Medulla oblongata (tissue), 1 donor: ENCODE results near the gene FRMD8.

ENCODE experiments used
- DNase-seq: peaks from one replicate; pipeline ENCODE4 v3.0.0-alpha.2; 2015; ENCODE audit errors: extremely low spot score

The FRMD8 gene

GRCh38 chr11:65392899-65393298 is 6.5 kb downstream of the FRMD8 start:
- no peak for DNase-seq

- no peak for DNase-seq
Observed at GRCh38 chr11:65393513-65394079, 7.2 kb downstream of the FRMD8 start.

GRCh38 chr11:65394125-65394536 is 7.7 kb downstream of the FRMD8 start:
- no peak for DNase-seq

DNA sequence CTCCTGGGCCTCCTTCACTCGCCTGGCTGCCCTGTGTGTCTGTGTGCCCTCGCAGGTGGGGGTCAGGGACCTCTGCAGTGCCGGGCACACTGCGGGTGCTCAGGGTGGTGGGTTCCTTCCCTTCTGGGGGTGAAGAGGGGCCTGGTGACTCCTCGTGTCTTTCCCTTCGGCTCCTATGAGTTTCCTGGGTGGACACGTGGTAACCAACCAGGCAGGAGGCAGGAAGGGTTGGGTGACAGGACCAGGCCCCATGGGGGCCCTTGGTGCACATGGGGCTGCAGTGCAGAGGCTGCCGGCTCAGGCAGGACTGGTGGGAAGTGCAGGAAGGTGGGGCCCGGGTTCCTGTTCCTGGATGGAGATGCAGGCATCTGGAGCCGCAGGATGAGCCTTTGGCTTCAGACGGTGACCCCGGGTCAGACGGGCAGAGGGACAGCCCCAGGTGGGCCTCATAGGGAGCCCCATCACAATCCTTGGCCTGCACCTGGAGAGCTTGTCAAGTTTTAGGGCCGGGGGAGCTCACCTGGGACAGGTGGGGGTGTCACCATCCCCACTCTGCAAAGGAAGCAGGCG is 9.6 kb downstream of the FRMD8 start:
- DNase-seq = no peak

- DNase-seq = no peak
Observed at GRCh38 chr11:65396769-65397745, 10.6 kb downstream of the FRMD8 start.

- no peak for DNase-seq
Observed at GRCh38 chr11:65398362-65398910, 12.0 kb downstream of the FRMD8 start.

DNA sequence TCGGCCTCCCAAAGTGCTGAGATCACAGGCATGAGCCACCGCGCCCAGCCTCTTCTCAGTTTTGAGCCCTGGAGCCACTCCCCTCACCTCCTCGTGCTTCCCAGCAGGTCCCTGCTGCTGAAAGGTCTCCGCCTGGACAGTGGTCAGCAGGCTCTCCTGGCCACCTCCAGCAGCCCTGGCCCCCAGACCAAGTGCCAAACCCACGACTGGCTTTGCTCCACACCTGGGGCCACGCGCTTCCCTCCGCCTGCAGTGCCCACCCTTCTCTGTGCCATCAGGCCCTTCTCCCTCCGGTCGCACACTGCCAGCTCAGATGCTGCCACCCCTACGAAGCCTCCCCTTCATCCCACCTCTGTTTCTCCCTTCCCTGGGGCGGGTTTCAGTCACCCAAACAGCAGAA is 12.8 kb downstream of the FRMD8 start:
- DNase-seq = no peak

GRCh38 chr11:65399845-65400244 is 13.4 kb downstream of the FRMD8 start:
- DNase-seq = no peak

- no peak for DNase-seq
Observed at GRCh38 chr11:65400307-65401072, 14.1 kb downstream of the FRMD8 start.

DNA sequence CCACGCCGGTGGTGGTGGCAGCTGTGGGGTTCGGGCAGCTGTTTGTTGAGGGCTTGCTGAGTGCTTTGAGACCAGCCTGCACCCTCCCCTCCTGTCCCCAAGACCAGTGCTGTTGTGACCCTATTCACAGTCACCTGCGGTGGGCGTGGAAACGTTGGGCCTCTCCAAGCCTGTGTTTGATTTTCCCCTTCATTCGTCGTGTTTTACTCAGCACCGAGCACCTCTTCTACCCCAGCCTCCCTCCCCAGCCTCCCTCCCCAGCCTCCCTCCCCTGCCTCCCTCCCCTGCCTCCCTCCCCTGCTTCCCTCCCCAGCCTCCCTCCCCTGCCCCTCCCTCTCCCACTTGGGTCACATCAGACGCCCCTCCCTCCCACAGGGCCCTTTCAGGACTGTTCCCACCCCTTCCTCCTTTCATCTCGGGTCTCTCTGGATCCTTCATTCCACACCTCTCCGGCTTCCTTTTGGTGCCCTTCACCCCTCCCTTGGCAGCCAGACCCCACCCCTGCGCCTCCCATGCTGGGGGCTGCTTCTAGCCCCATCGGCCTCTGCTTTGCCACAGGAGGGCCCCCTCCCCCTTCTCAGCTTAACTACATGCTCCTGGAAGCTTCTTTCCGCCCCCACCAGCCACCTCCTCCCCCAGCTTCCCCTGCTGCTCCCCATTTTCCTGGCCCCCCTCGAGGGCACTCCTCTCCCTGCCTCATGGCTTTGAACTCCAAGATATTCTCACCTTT is 14.8 kb downstream of the FRMD8 start:
- DNase-seq = no peak

DNA sequence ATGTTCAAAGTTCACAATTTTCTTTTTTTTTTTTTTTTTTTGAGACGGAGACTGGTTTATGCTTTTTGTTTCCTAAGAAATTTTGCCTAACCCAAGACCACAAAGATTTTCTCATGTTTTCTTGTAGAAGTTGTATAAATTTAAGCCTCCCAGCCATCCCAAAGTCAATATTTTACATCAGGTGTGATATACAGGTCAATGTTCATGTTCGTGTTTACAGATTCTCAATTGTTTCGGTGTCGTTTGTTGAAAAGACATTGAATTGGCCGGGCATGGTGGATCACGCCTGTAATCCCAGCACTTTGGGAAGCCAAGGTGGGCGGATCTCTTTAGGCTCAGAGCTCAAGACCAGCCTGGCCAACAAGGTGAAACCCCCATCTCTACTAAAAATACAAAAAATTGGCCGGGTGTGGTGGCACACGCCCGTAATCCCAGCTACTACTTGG is 15.4 kb downstream of the FRMD8 start:
- DNase-seq = no peak

DNA sequence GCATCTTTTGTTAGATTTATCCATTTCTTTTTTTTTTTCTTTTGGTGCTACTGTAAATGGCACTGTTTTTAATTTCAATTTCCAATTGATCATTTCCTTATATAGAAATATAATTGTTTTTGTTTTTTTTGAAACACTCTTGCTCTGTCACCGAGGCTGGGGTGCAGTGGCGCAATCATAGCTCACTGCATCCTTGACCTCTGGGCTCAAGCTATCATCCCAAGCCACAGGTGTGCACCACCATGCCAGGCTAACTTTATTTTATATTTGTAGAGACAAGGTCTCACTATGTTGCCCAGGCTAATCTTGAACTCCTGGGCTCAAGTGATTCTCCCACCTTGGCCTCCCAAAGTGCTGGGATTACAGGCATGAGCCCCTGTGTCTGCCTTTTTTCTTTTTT is 16.4 kb downstream of the FRMD8 start:
- DNase-seq = no peak

- DNase-seq = peak; percentile 70
Observed at GRCh38 chr11:65403607-65404121, 17.2 kb downstream of the FRMD8 start.

DNA sequence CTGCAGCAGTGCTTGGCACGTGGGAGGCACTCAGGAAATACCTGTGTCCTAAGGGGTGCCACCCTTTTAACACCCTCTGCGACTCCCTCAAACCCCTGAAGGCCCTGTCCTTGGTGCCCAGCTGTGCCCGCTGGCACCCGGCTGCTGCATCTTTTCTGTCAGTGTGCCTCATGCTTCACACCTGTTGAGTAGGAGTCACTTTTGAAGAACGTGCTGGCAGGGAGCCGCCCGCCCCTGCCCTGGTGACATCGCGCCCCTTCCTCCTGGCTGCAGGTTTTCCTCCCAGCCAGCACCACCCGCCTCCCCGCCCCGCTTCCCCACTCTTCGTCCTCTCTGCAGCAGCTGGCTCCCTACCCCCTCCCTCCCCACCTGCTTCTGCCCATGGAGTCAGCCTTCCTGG is 17.8 kb downstream of the FRMD8 start:
- no peak for DNase-seq

GRCh38 chr11:65404638-65405339 is 18.4 kb downstream of the FRMD8 start:
- DNase-seq = no peak

GRCh38 chr11:65410936-65411680 is 24.7 kb downstream of the FRMD8 start:
- DNase-seq = no peak

DNA sequence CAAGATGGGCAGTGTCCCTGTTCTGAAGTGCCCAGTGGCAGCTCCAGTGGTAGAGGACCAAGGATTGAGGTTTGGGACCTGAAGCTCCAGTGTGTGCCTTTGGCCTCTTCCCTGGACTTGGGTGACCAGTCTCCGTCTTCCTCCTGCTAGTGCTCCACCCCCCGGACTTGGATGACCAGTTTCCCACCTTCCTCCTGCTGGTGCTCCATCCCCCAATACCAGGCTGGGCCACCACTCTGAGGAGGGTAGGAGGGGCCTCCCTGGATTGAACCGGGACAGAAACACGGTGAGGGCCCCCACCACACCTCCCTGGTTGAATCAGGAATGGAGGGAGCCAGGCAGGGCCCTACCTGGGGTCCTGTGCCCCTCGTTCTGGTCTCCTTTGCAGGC is 25.2 kb downstream of the FRMD8 start:
- DNase-seq = no peak

DNA sequence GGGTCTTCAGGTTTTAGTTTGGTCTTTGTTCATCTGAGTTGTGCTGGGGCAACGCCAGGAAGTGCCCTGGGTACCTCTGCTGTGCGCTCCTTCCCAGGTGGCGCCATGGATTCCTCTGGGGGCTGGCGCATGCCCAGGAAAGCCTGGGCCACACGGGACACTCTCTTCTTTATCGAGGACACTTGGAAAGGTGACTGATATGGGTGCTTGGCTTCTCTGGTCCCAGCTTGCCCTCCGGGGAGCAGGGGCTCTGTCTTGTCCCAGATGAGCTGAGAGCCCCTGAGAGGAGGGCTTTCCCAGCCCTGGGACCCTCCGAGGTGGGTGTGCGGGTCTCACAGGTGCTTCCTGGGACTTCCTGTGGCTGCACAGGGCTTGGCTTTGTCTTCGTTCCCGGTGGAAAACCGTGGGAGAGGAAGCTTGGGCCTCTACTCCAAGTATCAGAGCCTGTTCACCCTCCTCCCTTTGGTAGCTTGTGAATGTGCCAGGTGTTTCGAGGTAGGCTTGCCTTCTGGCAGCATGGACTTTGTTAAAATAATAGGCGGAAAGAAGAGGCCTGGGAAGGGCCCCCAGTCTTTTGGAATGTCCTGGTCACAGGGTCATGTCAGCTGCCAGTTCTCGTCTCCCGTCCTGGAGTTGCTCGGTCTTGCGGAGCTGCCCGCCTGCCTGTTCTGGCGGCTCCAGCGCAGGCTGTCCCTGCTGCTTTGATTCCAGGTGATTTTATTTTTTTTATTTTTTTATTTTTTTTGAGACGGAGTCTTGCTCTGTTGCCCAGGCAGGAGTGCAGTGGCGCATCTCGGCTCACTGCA is 26.0 kb downstream of the FRMD8 start:
- no peak for DNase-seq
